Sigmoid colon (tissue), 7 donors: ENCODE results near the gene ITGA11. TPM values are rescaled to one million over a fixed set of nuclear protein-coding genes. Genes with fewer than 3 reads are reported as not detected.

Experiments used
- DNase-seq: peaks from one replicate; pipeline ENCODE4 v3.0.0-alpha.2; 2019
- H3K27ac ChIP-seq, 4 donors: fragments of 200-600 bp; sonication (generic); one replicate each; pipeline ENCODE4 v1.5.1; 2016 to 2019; ENCODE audit warnings: mild to moderate bottlenecking in 1 of 4
- H3K27me3 ChIP-seq, 3 donors: fragments of 200-600 bp; sonication (generic); one replicate each; pipeline ENCODE4 v1.5.1; 2019; ENCODE audit warnings: mild to moderate bottlenecking in 1 of 3
- H3K36me3 ChIP-seq, 4 donors: fragments of 200-600 bp; sonication (generic); one replicate each; pipeline ENCODE4 v1.5.1; 2016 to 2019
- H3K4me1 ChIP-seq, 4 donors: fragments of 200-600 bp; sonication (generic); one replicate each; pipeline ENCODE4 v1.5.1; 2017 to 2019
- H3K4me3 ChIP-seq, 4 donors: fragments of 200-600 bp; sonication (generic); one replicate each; pipeline ENCODE4 v1.5.1; 2017 to 2019; ENCODE audit warnings: mild to moderate bottlenecking in 2 of 4, moderate library complexity in 1 of 4
- H3K9me3 ChIP-seq, 4 donors: fragments of 200-600 bp in 3 of 4; sonication (generic) in 3 of 4; one replicate each; pipeline versions ENCODE4 v1.5.1 to v1.6.1; 2013 to 2019
- CTCF ChIP-seq, 4 experiments: fragments of 450-650 bp in 3 of 4; fragments of 200-600 bp in 1 of 4; IDR thresholded peaks; one replicate each; pipeline ENCODE4 v1.5.1; 2016 to 2019; ENCODE audit warnings: antibody characterized with exemption in 4 of 4, mild to moderate bottlenecking in 3 of 4, moderate library complexity in 2 of 4
- EP300 ChIP-seq, 4 donors: sonication (generic); formaldehyde crosslinking; IDR thresholded peaks; one replicate each; pipeline ENCODE4 v1.6.1; 2017; ENCODE audit warnings: antibody characterized with exemption in 4 of 4
- POLR2A ChIP-seq, 2 donors: fragments of 450-650 bp; IDR thresholded peaks; one replicate each; pipeline ENCODE4 v1.6.1; 2016; ENCODE audit warnings: antibody characterized with exemption in 2 of 2, mild to moderate bottlenecking in 2 of 2, moderate library complexity in 2 of 2
- POLR2AphosphoS5 ChIP-seq, 4 donors: sonication (generic); formaldehyde crosslinking; IDR thresholded peaks; one replicate each; pipeline ENCODE4 v1.6.1; 2017; ENCODE audit warnings: antibody characterized with exemption in 4 of 4
- WGBS, 2 donors: extraction: QIAGEN DNeasy Blood & Tissue Kit; methylation state at CpG; one replicate each; pipeline ENCODE4 v1.1.7; 2013; 5-methylcytosine and 5-hydroxymethylcytosine counted together
- intact Hi-C: fragments of 100-400 bp; cut with DNase I; formaldehyde crosslinking; loops from one replicate; pipeline ENCODE4 v1.15.1; 2023
- polyA plus RNA-seq, 3 donors: library from polyadenylated mRNA; stranded (reverse); fragments of 200-250 nt; gene quantifications; one replicate each; pipeline ENCODE4 v1.2.3, GENCODE V29; 2013
- total RNA-seq, 4 donors: library from RNA; depleted of rRNA; stranded (reverse); fragments of >200 nt; gene quantifications; one replicate each; pipeline ENCODE4 v1.1.0, GENCODE V29; 2016
- donor health status: healthy with polysubstance abuse.
- donor health status: Bipolar disorder and iron deficiency.
- donor health status: healthy.

Gene ITGA11
- total and polyA plus RNA-seq, 7 donors: 0.71 to 6.1 (median 1.2) TPM

- Histone ChIP-seq H3K9me3 (no peaks in the 10 kb centered on the region), H3K4me1 (peaks cover 0 to 6% (median 3%) of the 10 kb centered on the region in 4 donors), H3K4me3 (no peak overlapping the region), H3K36me3 (no peaks in the 10 kb centered on the region), H3K27ac (no peak overlapping the region), H3K27me3 (no peaks in the 10 kb centered on the region)
- 78% methylated on average over 7 of the region's 7 CpGs for WGBS, 2 donors
- intact Hi-C loops: no loop called here
- TF ChIP-seq EP300 (IDR thresholded peaks at IDR 0.05) (no peak), CTCF (IDR thresholded peaks at IDR 0.05) (no peak), POLR2AphosphoS5 (IDR thresholded peaks at IDR 0.05) (no peak), POLR2A (IDR thresholded peaks at IDR 0.05) (no peak)
- DNase-seq: no peak
Measured at GRCh38 chr15:68464448-68465090, 32.6 kb upstream of the ITGA11 start.

- H3K36me3 ChIP-seq: no peaks in the 10 kb centered on the region
- peaks cover 0 to under 1% (median 0%) of the 10 kb centered on the region in 4 donors for H3K4me1 ChIP-seq
- DNase-seq: no peak
- H3K27ac ChIP-seq: no peak overlapping the region
- no peak for TF ChIP-seq CTCF (IDR thresholded peaks at IDR 0.05)
- no peak for TF ChIP-seq POLR2AphosphoS5 (IDR thresholded peaks at IDR 0.05)
- no peak for TF ChIP-seq EP300 (IDR thresholded peaks at IDR 0.05)
- TF ChIP-seq POLR2A (IDR thresholded peaks at IDR 0.05): no peak
- WGBS, 2 donors: 73% methylated on average over 3 of the region's 3 CpGs
- no peaks in the 10 kb centered on the region for H3K27me3 ChIP-seq
- intact Hi-C loops: no loop called here
- H3K9me3 ChIP-seq: no peaks in the 10 kb centered on the region
- H3K4me3 ChIP-seq: no peak overlapping the region
Measured at GRCh38 chr15:68463996-68464395, 32.0 kb upstream of the ITGA11 start.

GRCh38 chr15:68463444-68463843 is 31.5 kb upstream of the ITGA11 start:
- DNase-seq: no peak
- intact Hi-C loops: no loop called here
- 72 to 79% methylated on average over 5 of the region's 5 CpGs for WGBS, 2 donors
- TF ChIP-seq EP300 (IDR thresholded peaks at IDR 0.05) (no peak), POLR2A (IDR thresholded peaks at IDR 0.05) (no peak), POLR2AphosphoS5 (IDR thresholded peaks at IDR 0.05) (no peak), CTCF (IDR thresholded peaks at IDR 0.05) (no peak)
- no peak overlapping the region for H3K27ac ChIP-seq
- H3K27me3 ChIP-seq: no peaks in the 10 kb centered on the region
- H3K4me1 ChIP-seq: no peaks in the 10 kb centered on the region
- no peak overlapping the region for H3K4me3 ChIP-seq
- no peaks in the 10 kb centered on the region for H3K36me3 ChIP-seq
- H3K9me3 ChIP-seq: no peaks in the 10 kb centered on the region

- Histone ChIP-seq H3K4me1 (no peaks in the 10 kb centered on the region), H3K27ac (no peak overlapping the region), H3K36me3 (no peaks in the 10 kb centered on the region), H3K9me3 (peaks cover 0 to 2% (median 0%) of the 10 kb centered on the region in 4 donors), H3K4me3 (no peak overlapping the region), H3K27me3 (no peaks in the 10 kb centered on the region)
- intact Hi-C loops: no loop called here
- TF ChIP-seq POLR2A (IDR thresholded peaks at IDR 0.05) (no peak), EP300 (IDR thresholded peaks at IDR 0.05) (no peak), POLR2AphosphoS5 (IDR thresholded peaks at IDR 0.05) (no peak), CTCF (IDR thresholded peaks at IDR 0.05) (no peak)
- no peak for DNase-seq
- 87 to 92% methylated on average over 2 of the region's 2 CpGs for WGBS, 2 donors
Measured at GRCh38 chr15:68460166-68460565, 28.2 kb upstream of the ITGA11 start.

GRCh38 chr15:68450192-68450591 is 18.2 kb upstream of the ITGA11 start:
- Histone ChIP-seq H3K27ac (no peak overlapping the region), H3K36me3 (no peaks in the 10 kb centered on the region), H3K4me1 (no peaks in the 10 kb centered on the region), H3K4me3 (no peak overlapping the region), H3K9me3 (no peaks in the 10 kb centered on the region), H3K27me3 (peaks cover 0 to 6% (median 0%) of the 10 kb centered on the region in 3 donors)
- TF ChIP-seq POLR2AphosphoS5 (IDR thresholded peaks at IDR 0.05): no peak
- WGBS, 2 donors: 78% methylated on average over 1 of the region's 1 CpG
- no peak for DNase-seq
- intact Hi-C loops: no loop called here
